Measurements from ENCODE around the gene TMEM223. TPM values are rescaled to one million over a fixed set of nuclear protein-coding genes. Genes with fewer than 3 reads are reported as not detected.
A peak's percentile ranks its signal among the peaks of the same experiment; 100 is the strongest.

The TMEM223 gene
- total and polyA plus RNA-seq, 9 of the 15 experiments (the other 6 are each of a cell fraction or from before 2014, with no cell fraction given), result 5.9 to 34.5 (median 19.6) TPM

GRCh38 chr11:62753736-62754603 is 37.8 kb downstream of the TMEM223 start, which contains the start of gene ZBTB3 (continued):
- no peak for TF ChIP-seq OTX1 (CRISPR knock-in tag; IDR thresholded peaks at IDR 0.05)
- no peak for TF ChIP-seq TAF15 (IDR thresholded peaks at IDR 0.05; ENCODE audit: low read depth, low read length)
- TF ChIP-seq DLX4 (CRISPR knock-in tag; IDR thresholded peaks at IDR 0.05), result no peak
- peak; percentile 98 for TF ChIP-seq NEUROD1 (IDR thresholded peaks at IDR 0.05; ENCODE audit: borderline replicate concordance, low read depth, low read length, partially characterized antibody)
- TF ChIP-seq TBP (optimal IDR thresholded peaks at IDR 0.05; ENCODE audit: low read depth, low read length), result peak; percentile 69
- no peak for TF ChIP-seq JUND (IDR thresholded peaks at IDR 0.05; ENCODE audit: borderline replicate concordance, low read depth, low read length)
- TF ChIP-seq JUND (tag; IDR thresholded peaks at IDR 0.05; ENCODE audit: borderline replicate concordance, low read depth, low read length), result no peak
- TF ChIP-seq ZNF512 (tag; IDR thresholded peaks at IDR 0.05), result no peak
- TF ChIP-seq VEZF1 (CRISPR knock-in tag; IDR thresholded peaks at IDR 0.05), result peak; percentile 80
- TF ChIP-seq RBM15 (IDR thresholded peaks at IDR 0.05; ENCODE audit: insufficient read depth, low read length), result no peak
- no peak for TF ChIP-seq ZNF324 (CRISPR knock-in tag; IDR thresholded peaks at IDR 0.05)
- TF ChIP-seq ZNF644 (tag; IDR thresholded peaks at IDR 0.05; ENCODE audit: low read depth), result no peak
- peak; percentile 73 for TF ChIP-seq ZFX (CRISPR knock-in tag; IDR thresholded peaks at IDR 0.05)
- no peak for TF ChIP-seq MCM5 (IDR thresholded peaks at IDR 0.05; ENCODE audit: low read depth)
- TF ChIP-seq NUFIP1 (IDR thresholded peaks at IDR 0.05; ENCODE audit: partially characterized antibody), result no peak
- TF ChIP-seq SRSF9 (IDR thresholded peaks at IDR 0.05; ENCODE audit: borderline replicate concordance, low read depth, low read length), result no peak
- no peak for TF ChIP-seq USF2 (CRISPR knock-in tag; IDR thresholded peaks at IDR 0.05)
- TF ChIP-seq FOXP1 (CRISPR knock-in tag; IDR thresholded peaks at IDR 0.05), result peak; percentile 70; the same call in 1 of the 2 replicates
- TF ChIP-seq PHF20 (IDR thresholded peaks at IDR 0.05; ENCODE audit: partially characterized antibody), result peak; percentile 84
- TF ChIP-seq SNIP1 (IDR thresholded peaks at IDR 0.05; ENCODE audit: low read depth), result no peak
- peak in 1 of 2 experiments; percentile 39; a peak in 1 of 4 replicates for TF ChIP-seq FOXA3 (CRISPR knock-in tag; conservative IDR thresholded peaks at IDR 0.05 in 1 of 2, IDR thresholded peaks at IDR 0.05 in 1 of 2)
- TF ChIP-seq HSF4 (CRISPR knock-in tag; IDR thresholded peaks at IDR 0.05; ENCODE audit: borderline replicate concordance), result no peak
- no peak for TF ChIP-seq COPS2 (conservative IDR thresholded peaks at IDR 0.05)
- TF ChIP-seq NCOR1 (IDR thresholded peaks at IDR 0.05), result no peak
- TF ChIP-seq RFX5 (IDR thresholded peaks at IDR 0.05; ENCODE audit: low read depth, low read length), result no peak

All from K562 (cell line).